ENCODE measurements around the gene SPG7. TPM values are rescaled to one million over a fixed set of nuclear protein-coding genes. Genes with fewer than 3 reads are reported as not detected.

Gene SPG7
- total RNA-seq, 1 donor from 2014 or later, result 166 TPM

DNA sequence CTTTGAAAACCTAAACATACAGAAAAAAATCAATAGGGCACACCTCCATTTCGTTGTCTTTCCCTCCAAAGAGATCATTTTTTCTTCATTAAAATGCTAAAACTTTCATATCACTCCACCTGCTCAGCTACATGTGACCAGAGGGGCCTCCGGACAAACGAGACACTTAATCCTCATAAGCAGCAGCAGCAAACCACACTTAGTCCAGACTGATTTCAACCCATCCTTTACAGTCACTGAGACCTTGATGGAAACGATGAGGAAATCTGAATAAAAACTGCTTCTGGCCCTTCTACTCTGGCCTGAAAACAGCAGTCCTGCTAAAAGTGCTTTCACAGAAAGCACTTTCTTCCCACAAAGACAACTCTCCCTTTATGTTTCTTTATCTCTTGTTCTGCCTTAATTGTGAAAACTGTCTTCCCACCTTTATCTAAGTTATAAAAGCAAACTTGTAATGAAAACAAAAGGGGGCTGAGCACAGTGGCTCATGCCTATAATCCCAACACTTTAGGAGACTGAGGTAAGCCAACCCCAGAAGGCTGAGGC is 22.4 kb upstream of the SPG7 start:
- Mint-ChIP-seq H3K36me3 (ENCODE audit: unreplicated experiment) (no peaks in the 10 kb centered on the region), H3K4me1 (ENCODE audit: low read depth, unreplicated experiment) (peaks cover 63% of the 10 kb centered on the region), H3K27me3 (ENCODE audit: unreplicated experiment) (peaks cover 22% of the 10 kb centered on the region), H3K9me3 (ENCODE audit: unreplicated experiment) (peaks cover 31% of the 10 kb centered on the region), H3K27ac (ENCODE audit: unreplicated experiment) (peak overlapping the region; percentile 87), H3K4me3 (ENCODE audit: unreplicated experiment) (peak overlapping the region; percentile 80)
- no peak for TF ChIP-seq CTCF (IDR thresholded peaks at IDR 0.05; ENCODE audit: partially characterized antibody, unreplicated experiment)
- DNase-seq, result no peak

GRCh38 chr16:89489040-89489897 is 18.9 kb upstream of the SPG7 start:
- Mint-ChIP-seq H3K27ac (ENCODE audit: unreplicated experiment) (peak overlapping the region; percentile 91), H3K27me3 (ENCODE audit: unreplicated experiment) (peaks cover 26% of the 10 kb centered on the region), H3K4me1 (ENCODE audit: low read depth, unreplicated experiment) (peaks cover 51% of the 10 kb centered on the region), H3K9me3 (ENCODE audit: unreplicated experiment) (peaks cover 35% of the 10 kb centered on the region), H3K4me3 (ENCODE audit: unreplicated experiment) (peak overlapping the region; percentile 95), H3K36me3 (ENCODE audit: unreplicated experiment) (no peaks in the 10 kb centered on the region)
- TF ChIP-seq CTCF (IDR thresholded peaks at IDR 0.05; ENCODE audit: partially characterized antibody, unreplicated experiment), result peak; percentile 12
- peak; percentile 76 for DNase-seq

DNA sequence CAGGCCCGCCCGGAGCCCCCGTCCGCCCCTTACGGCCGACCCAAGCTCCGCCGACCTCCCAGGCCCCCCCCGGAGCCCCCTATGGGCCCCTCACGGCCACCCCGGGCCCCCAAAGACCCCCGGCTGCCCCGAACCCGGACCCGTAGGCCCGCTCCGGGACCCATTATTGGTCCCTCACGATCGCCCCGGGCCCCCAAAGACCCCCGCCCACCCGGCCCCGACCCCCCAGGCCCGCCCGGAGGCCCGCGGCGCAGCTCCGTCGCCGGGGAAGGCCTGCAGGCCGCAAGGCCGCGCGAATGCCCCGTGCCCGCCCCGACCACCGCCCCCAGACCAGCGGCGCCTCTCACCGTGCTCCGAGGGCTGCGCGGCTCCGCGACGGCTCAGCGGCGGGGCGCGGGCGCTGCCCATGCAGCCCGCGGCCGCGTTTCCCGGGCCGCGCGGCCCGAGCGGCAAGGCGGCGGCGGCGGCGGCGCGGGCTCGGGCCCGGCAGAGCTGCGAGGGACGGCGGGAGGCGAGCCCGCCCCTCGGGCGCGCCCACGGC is 18.2 kb upstream of the SPG7 start:
- H3K4me3 Mint-ChIP-seq (ENCODE audit: unreplicated experiment), result no peak overlapping the region
- peaks cover 22% of the 10 kb centered on the region for H3K27me3 Mint-ChIP-seq (ENCODE audit: unreplicated experiment)
- no peak for TF ChIP-seq CTCF (IDR thresholded peaks at IDR 0.05; ENCODE audit: partially characterized antibody, unreplicated experiment)
- H3K27ac Mint-ChIP-seq (ENCODE audit: unreplicated experiment), result no peak overlapping the region
- H3K4me1 Mint-ChIP-seq (ENCODE audit: low read depth, unreplicated experiment), result peaks cover 44% of the 10 kb centered on the region
- no peak for DNase-seq
- H3K9me3 Mint-ChIP-seq (ENCODE audit: unreplicated experiment), result peaks cover 28% of the 10 kb centered on the region
- H3K36me3 Mint-ChIP-seq (ENCODE audit: unreplicated experiment), result no peaks in the 10 kb centered on the region

- H3K9me3 Mint-ChIP-seq (ENCODE audit: unreplicated experiment), result peaks cover 23% of the 10 kb centered on the region
- H3K27me3 Mint-ChIP-seq (ENCODE audit: unreplicated experiment), result peaks cover 18% of the 10 kb centered on the region
- peak within 1 kb of the TSS; percentile 95 for H3K4me3 Mint-ChIP-seq (ENCODE audit: unreplicated experiment)
- no peaks in the 10 kb centered on the region for H3K36me3 Mint-ChIP-seq (ENCODE audit: unreplicated experiment)
- peak; percentile 96 for DNase-seq
- H3K4me1 Mint-ChIP-seq (ENCODE audit: low read depth, unreplicated experiment), result peaks cover 42% of the 10 kb centered on the region
- peak within 1 kb of the TSS; percentile 91 for H3K27ac Mint-ChIP-seq (ENCODE audit: unreplicated experiment)
- TF ChIP-seq CTCF (IDR thresholded peaks at IDR 0.05; ENCODE audit: partially characterized antibody, unreplicated experiment), result no peak
Measured at GRCh38 chr16:89490439-89491237, 17.6 kb upstream of the SPG7 start, which contains the start of gene ANKRD11. Gene ANKRD11 (minus strand): TSS chr16:89490561. CDS start chr16:89317019, 173,542 bp downstream.
